Choroid plexus epithelial cell (primary cell): ENCODE results near the gene CTPS2.
"Not testable (repeated sequence)": the region's sequence is repeated elsewhere in the genome, so short reads cannot be mapped to it uniquely, and the experiment has no call there.

Source experiments
- DNase-seq: peaks from one replicate; pipeline ENCODE4 v3.0.0-alpha.2; 2010; ENCODE audit warnings: low read depth
- H3K4me3 ChIP-seq: 2 replicates; pipeline ENCODE4 v1.5.1; 2011; ENCODE audit warnings: low read depth, mild to moderate bottlenecking, control low read depth, low read length, moderate library complexity
- CTCF ChIP-seq: conservative IDR thresholded peaks from 2 replicates; pipeline ENCODE4 v1.5.1; 2011; ENCODE audit warnings: low read depth, mild to moderate bottlenecking, control low read depth, inconsistent platforms, low read length, moderate library complexity

Gene CTPS2

GRCh38 chrX:16712548-16713155 lies at the start of gene CTPS2:
TSS of gene CTPS2 (minus strand) at chrX:16712669. CDS start at chrX:16702902, 9,767 bp downstream.
- peak; percentile 49 for DNase-seq
- peak; percentile 13 for TF ChIP-seq CTCF
- peak within 1 kb of the TSS; percentile 70 for H3K4me3 ChIP-seq

- not testable (repeated sequence) for DNase-seq, H3K4me3 ChIP-seq
These were observed 49.0 kb upstream of the CTPS2 start for GRCh38 chrX:16761500-16761899.

- DNase-seq = no peak
- no peak for TF ChIP-seq CTCF
- H3K4me3 ChIP-seq = no peak overlapping the region
These were observed 44.3 kb upstream of the CTPS2 start for GRCh38 chrX:16756724-16757123.

GRCh38 chrX:16754019-16754418 lies 41.5 kb upstream of the CTPS2 start:
- H3K4me3 ChIP-seq = no peak overlapping the region
- TF ChIP-seq CTCF = no peak
- peak; percentile 9 for DNase-seq

- H3K4me3 ChIP-seq = no peak overlapping the region
- no peak for TF ChIP-seq CTCF
- no peak for DNase-seq
These were observed 37.7 kb upstream of the CTPS2 start for GRCh38 chrX:16750136-16750535.

GRCh38 chrX:16748425-16748824 lies 36.0 kb upstream of the CTPS2 start:
- H3K4me3 ChIP-seq = no peak overlapping the region

GRCh38 chrX:16745659-16746058 lies 33.2 kb upstream of the CTPS2 start:
- DNase-seq = no peak
- no peak for TF ChIP-seq CTCF
- no peak overlapping the region for H3K4me3 ChIP-seq

More at GRCh38 chrX:16748425-16748824, 36.0 kb upstream of the CTPS2 start:
- TF ChIP-seq CTCF = no peak
- no peak for DNase-seq

GRCh38 chrX:16745102-16745501 lies 32.6 kb upstream of the CTPS2 start:
- DNase-seq = no peak
- no peak overlapping the region for H3K4me3 ChIP-seq
- TF ChIP-seq CTCF = no peak
